ENCODE results near the gene STMN3.

DNA sequence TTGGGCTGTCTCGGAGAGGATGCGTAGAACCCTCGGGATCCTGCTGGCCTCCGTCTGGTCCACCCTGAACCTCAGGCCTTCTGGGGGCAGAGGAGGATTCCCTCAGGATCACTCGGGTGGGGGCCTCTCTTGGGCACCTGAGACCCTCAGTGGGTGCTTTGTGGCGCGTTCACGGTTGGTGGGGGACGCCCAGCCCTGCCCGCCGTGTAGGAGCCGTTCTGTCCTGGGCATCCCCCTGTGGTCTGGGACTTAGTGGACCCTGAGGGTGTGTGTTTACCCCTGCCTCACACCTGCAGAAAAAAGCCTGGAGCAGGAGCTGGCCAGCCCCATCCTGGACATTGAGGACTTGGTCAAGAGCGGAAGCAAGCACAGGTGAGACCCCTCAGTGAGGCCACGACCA lies 12.5 kb upstream of the STMN3 start:
- no peak for TF ChIP-seq POLR2AphosphoS5 (IDR thresholded peaks at IDR 0.05; ENCODE audit: low read depth, low read length)
- TF ChIP-seq TAF1 (IDR thresholded peaks at IDR 0.05; ENCODE audit: borderline replicate concordance, insufficient read depth, low read length) = no peak
- no peak for TF ChIP-seq SIN3A (IDR thresholded peaks at IDR 0.05; ENCODE audit: borderline replicate concordance, insufficient read depth, low read length)
- TF ChIP-seq, protein P1, sequence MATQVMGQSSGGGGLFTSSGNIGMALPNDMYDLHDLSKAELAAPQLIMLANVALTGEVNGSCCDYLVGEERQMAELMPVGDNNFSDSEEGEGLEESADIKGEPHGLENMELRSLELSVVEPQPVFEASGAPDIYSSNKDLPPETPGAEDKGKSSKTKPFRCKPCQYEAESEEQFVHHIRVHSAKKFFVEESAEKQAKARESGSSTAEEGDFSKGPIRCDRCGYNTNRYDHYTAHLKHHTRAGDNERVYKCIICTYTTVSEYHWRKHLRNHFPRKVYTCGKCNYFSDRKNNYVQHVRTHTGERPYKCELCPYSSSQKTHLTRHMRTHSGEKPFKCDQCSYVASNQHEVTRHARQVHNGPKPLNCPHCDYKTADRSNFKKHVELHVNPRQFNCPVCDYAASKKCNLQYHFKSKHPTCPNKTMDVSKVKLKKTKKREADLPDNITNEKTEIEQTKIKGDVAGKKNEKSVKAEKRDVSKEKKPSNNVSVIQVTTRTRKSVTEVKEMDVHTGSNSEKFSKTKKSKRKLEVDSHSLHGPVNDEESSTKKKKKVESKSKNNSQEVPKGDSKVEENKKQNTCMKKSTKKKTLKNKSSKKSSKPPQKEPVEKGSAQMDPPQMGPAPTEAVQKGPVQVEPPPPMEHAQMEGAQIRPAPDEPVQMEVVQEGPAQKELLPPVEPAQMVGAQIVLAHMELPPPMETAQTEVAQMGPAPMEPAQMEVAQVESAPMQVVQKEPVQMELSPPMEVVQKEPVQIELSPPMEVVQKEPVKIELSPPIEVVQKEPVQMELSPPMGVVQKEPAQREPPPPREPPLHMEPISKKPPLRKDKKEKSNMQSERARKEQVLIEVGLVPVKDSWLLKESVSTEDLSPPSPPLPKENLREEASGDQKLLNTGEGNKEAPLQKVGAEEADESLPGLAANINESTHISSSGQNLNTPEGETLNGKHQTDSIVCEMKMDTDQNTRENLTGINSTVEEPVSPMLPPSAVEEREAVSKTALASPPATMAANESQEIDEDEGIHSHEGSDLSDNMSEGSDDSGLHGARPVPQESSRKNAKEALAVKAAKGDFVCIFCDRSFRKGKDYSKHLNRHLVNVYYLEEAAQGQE (IDR thresholded peaks at IDR 0.05; ENCODE audit: insufficient read depth in 1 of 2, low read depth in 2 of 2, low read length in 2 of 2) = no peak

Measured in PFSK-1 (cell line).